CD14-positive monocyte (primary cell): ENCODE results near the gene NARS2. TPM values are rescaled to one million over a fixed set of nuclear protein-coding genes. Genes with fewer than 3 reads are reported as not detected.

Source experiments
- DNase-seq, 3 donors: peaks; one replicate each; pipeline ENCODE4 v3.0.0-alpha.2; 2011 to 2022
- H2AFZ ChIP-seq: 2 replicates; pipeline ENCODE4 v1.6.0; 2012; ENCODE audit warnings: mild to moderate bottlenecking, low read depth, low read length, inconsistent platforms; ENCODE audit not compliant: insufficient read depth, poor library complexity, severe bottlenecking
- H3K27ac ChIP-seq, 2 donors: 1 replicate in 1 of 2; 2 replicates in 1 of 2; pipeline ENCODE4 v1.5.1; 2012 to 2013; ENCODE audit warnings: low read length in 2 of 2, control low read depth in 1 of 2, inconsistent platforms in 1 of 2, low read depth in 1 of 2, mild to moderate bottlenecking in 1 of 2
- H3K27me3 ChIP-seq, 2 donors: one replicate each; pipeline versions ENCODE4 v1.6.0 to v1.6.1; 2011 to 2013; ENCODE audit warnings: low read length in 2 of 2; ENCODE audit not compliant: control insufficient read depth in 2 of 2, insufficient read depth in 2 of 2
- H3K36me3 ChIP-seq, 2 donors: replicated peaks in 1 of 2; 1 replicate in 1 of 2; 2 replicates in 1 of 2; pipeline versions ENCODE4 v1.5.1 to v1.6.1; 2012 to 2013; ENCODE audit warnings: low read length in 2 of 2, control low read depth in 1 of 2, inconsistent platforms in 1 of 2, mild to moderate bottlenecking in 1 of 2; ENCODE audit not compliant: insufficient read depth in 2 of 2, control insufficient read depth in 1 of 2
- H3K4me1 ChIP-seq, 2 donors: 1 replicate in 1 of 2; 2 replicates in 1 of 2; pipeline versions ENCODE4 v1.5.1 to v1.6.1; 2012 to 2013; ENCODE audit warnings: low read length in 2 of 2, control low read depth in 1 of 2, inconsistent platforms in 1 of 2, mild to moderate bottlenecking in 1 of 2, moderate library complexity in 1 of 2; ENCODE audit not compliant: insufficient read depth in 2 of 2, control insufficient read depth in 1 of 2
- H3K4me2 ChIP-seq: replicated peaks from 2 replicates; pipeline ENCODE3; 2012; ENCODE audit warnings: low read length, moderate library complexity, mild to moderate bottlenecking; ENCODE audit not compliant: poor library complexity, severe bottlenecking; ENCODE audit errors: extremely low read depth
- H3K4me3 ChIP-seq, 3 experiments: fragments of 200-600 bp in 1 of 3; sonication (generic) in 1 of 3; replicated peaks in 1 of 3; 1 replicate in 2 of 3; 2 replicates in 1 of 3; pipeline ENCODE4 v1.5.1; 2011 to 2013; ENCODE audit warnings: low read length in 3 of 3, mild to moderate bottlenecking in 3 of 3, control low read depth in 2 of 3, low read depth in 2 of 3, inconsistent platforms in 1 of 3, moderate library complexity in 1 of 3
- H3K79me2 ChIP-seq: 2 replicates; pipeline ENCODE4 v1.6.0; 2012; ENCODE audit warnings: mild to moderate bottlenecking, control low read depth, inconsistent platforms, low read length, moderate library complexity; ENCODE audit not compliant: insufficient read depth
- H3K9ac ChIP-seq: 2 replicates; pipeline ENCODE4 v1.6.0; 2017; ENCODE audit warnings: low read length, mild to moderate bottlenecking; ENCODE audit not compliant: insufficient read depth, poor library complexity, severe bottlenecking
- H3K9me3 ChIP-seq, 2 donors: replicated peaks in 1 of 2; 1 replicate in 1 of 2; 2 replicates in 1 of 2; pipeline versions ENCODE4 v1.5.1 to v1.6.1; 2012 to 2013; ENCODE audit warnings: low read length in 2 of 2, control low read depth in 1 of 2; ENCODE audit not compliant: control insufficient read depth in 1 of 2, insufficient read depth in 1 of 2
- H4K20me1 ChIP-seq: 2 replicates; pipeline ENCODE4 v1.6.0; 2012; ENCODE audit warnings: mild to moderate bottlenecking, low read length, control low read depth, moderate library complexity; ENCODE audit not compliant: insufficient read depth
- H3K27ac Mint-ChIP-seq, 7 donors: one replicate each; pipeline ENCODE4 v1.8.0; 2020; ENCODE audit warnings: mild to moderate bottlenecking in 7 of 7, mixed read lengths in 7 of 7, moderate library complexity in 6 of 7, inconsistent platforms in 2 of 7
- H3K27me3 Mint-ChIP-seq, 3 donors: one replicate each; pipeline ENCODE4 v1.8.0; 2021 to 2022; ENCODE audit warnings: low read depth in 3 of 3, mild to moderate bottlenecking in 3 of 3, mixed read lengths in 3 of 3, moderate library complexity in 3 of 3, inconsistent platforms in 1 of 3
- H3K36me3 Mint-ChIP-seq, 2 donors: one replicate each; pipeline ENCODE4 v1.8.0; 2020; ENCODE audit warnings: mixed read lengths in 2 of 2, inconsistent platforms in 1 of 2, mild to moderate bottlenecking in 1 of 2
- H3K4me1 Mint-ChIP-seq: one replicate; pipeline ENCODE4 v1.8.0; 2020; ENCODE audit warnings: mild to moderate bottlenecking, mixed read lengths
- H3K4me3 Mint-ChIP-seq, 2 donors: one replicate each; pipeline ENCODE4 v1.8.0; 2020; ENCODE audit warnings: mild to moderate bottlenecking in 2 of 2, mixed read lengths in 2 of 2, moderate library complexity in 1 of 2
- H3K9me3 Mint-ChIP-seq, 7 donors: one replicate each; pipeline ENCODE4 v1.8.0; 2020 to 2022; ENCODE audit warnings: mixed read lengths in 7 of 7, mild to moderate bottlenecking in 6 of 7, moderate library complexity in 6 of 7, inconsistent platforms in 2 of 7
- WGBS: methylation state at CpG from one replicate; pipeline ENCODE4 v1.1.5; 2013; ENCODE audit warnings: missing lambda C conversion rate; ENCODE audit not compliant: insufficient coverage; 5-methylcytosine and 5-hydroxymethylcytosine counted together
- intact Hi-C, 2 donors: fragments of 100-400 bp; cut with micrococcal nuclease; formaldehyde crosslinking; loops; one replicate each; pipeline versions ENCODE4 v1.15.0 to v1.15.1; 2023
- polyA plus RNA-seq, 3 donors: library from polyadenylated mRNA; depleted of rRNA in 1 of 3; unstranded in 2 of 3; stranded (reverse) in 1 of 3; fragments of 300-500 nt in 2 of 3; fragments of >200 nt in 1 of 3; fragmentation: Illumina TruSeq in 2 of 3; gene quantifications; 1 replicate in 2 of 3; 2 replicates in 1 of 3; pipeline ENCODE4 v1.2.3, GENCODE V29; 2012 to 2021
- TF ChIP-seq, protein P1 (sequence below): fragments of 200-600 bp; IDR thresholded peaks from one replicate; pipeline ENCODE4 v1.8.0; 2022; ENCODE audit warnings: antibody characterized with exemption, mild to moderate bottlenecking

The NARS2 gene
- polyA plus RNA-seq, 3 donors, result 4.3 to 6.6 (median 4.9) TPM

DNA sequence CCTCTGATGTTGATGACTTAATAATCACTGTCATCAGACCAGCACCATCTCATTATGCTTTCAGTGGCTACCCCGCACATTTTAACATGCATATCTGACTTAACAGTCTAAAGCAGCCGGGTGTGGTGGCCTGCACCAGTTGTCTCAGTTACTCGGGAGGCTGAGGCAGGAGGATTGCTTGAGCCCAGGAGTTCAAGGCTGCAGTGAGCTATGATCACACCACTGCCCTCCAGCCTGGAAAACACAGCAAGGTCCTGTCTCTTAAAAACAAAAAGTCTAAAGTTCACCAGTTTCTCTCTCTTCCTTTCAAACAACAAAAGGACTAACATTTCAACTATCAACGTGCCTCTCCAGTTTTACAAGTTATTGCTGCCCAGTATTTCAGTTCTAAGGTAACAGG, 101.8 kb downstream of the NARS2 start:
- Histone ChIP-seq H3K27me3 (no peaks in the 10 kb centered on the region), H2AFZ (no peak overlapping the region), H3K9ac (no peak overlapping the region), H3K4me1 (peaks cover 0 to 2% of the 10 kb centered on the region in 2 donors), H3K27ac (no peak overlapping the region), H4K20me1 (no peaks in the 10 kb centered on the region), H3K36me3 (peaks cover 0 to 26% of the 10 kb centered on the region in 2 donors), H3K4me2 (no peak overlapping the region), H3K4me3 (no peak overlapping the region), H3K9me3 (no peaks in the 10 kb centered on the region), H3K79me2 (no peaks in the 10 kb centered on the region)
- Mint-ChIP-seq H3K36me3 (peaks cover 22 to 29% of the 10 kb centered on the region in 2 donors), H3K27me3 (no peaks in the 10 kb centered on the region), H3K4me3 (no peak overlapping the region), H3K4me1 (peaks cover 6% of the 10 kb centered on the region), H3K27ac (peak overlapping the region in 2 of 7 donors; percentile 34 to 57), H3K9me3 (peaks cover 0 to 2% (median 0%) of the 10 kb centered on the region in 7 donors)
- no peak for DNase-seq
- TF ChIP-seq, protein P1, sequence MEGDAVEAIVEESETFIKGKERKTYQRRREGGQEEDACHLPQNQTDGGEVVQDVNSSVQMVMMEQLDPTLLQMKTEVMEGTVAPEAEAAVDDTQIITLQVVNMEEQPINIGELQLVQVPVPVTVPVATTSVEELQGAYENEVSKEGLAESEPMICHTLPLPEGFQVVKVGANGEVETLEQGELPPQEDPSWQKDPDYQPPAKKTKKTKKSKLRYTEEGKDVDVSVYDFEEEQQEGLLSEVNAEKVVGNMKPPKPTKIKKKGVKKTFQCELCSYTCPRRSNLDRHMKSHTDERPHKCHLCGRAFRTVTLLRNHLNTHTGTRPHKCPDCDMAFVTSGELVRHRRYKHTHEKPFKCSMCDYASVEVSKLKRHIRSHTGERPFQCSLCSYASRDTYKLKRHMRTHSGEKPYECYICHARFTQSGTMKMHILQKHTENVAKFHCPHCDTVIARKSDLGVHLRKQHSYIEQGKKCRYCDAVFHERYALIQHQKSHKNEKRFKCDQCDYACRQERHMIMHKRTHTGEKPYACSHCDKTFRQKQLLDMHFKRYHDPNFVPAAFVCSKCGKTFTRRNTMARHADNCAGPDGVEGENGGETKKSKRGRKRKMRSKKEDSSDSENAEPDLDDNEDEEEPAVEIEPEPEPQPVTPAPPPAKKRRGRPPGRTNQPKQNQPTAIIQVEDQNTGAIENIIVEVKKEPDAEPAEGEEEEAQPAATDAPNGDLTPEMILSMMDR, result no peak
- intact Hi-C loops, result no loop called here
- WGBS, result 91% methylated on average over 2 of the region's 4 CpGs

DNA sequence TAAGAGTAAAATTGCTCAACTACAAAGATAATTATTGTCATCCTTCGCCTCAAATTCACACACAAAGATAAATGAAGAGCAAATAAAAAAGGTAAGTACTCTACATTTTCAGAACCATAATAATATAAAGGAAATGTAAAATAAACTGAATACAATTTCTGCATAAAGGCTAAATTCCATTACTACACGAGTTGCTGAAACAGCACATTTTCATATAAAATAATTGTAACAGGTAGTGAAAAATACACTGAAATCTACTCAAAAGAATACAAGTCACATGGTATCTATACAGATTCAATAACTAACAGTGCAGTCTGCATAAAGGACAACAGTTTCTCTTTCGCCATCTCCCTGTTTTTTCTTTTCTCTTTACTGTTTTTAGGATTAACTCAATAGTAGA, 102.3 kb downstream of the NARS2 start:
- intact Hi-C loops, result no loop called here
- no peak overlapping the region for H3K27ac ChIP-seq
- peaks cover 6% of the 10 kb centered on the region for H3K4me1 Mint-ChIP-seq

More for the DNA sequence above, 102.3 kb downstream of the NARS2 start:
- DNase-seq, result no peak
- peaks cover 0 to 2% (median 0%) of the 10 kb centered on the region in 7 donors for H3K9me3 Mint-ChIP-seq
- H3K27me3 ChIP-seq, result no peaks in the 10 kb centered on the region
- no CpG with 5 or more reads among the region's 3 CpGs for WGBS
- no peak overlapping the region for H3K4me2 ChIP-seq
- no peak overlapping the region for H3K9ac ChIP-seq
- no peaks in the 10 kb centered on the region for H3K9me3 ChIP-seq
- TF ChIP-seq, protein P1, result no peak
- no peak overlapping the region for H3K27ac Mint-ChIP-seq
- H3K36me3 Mint-ChIP-seq, result peaks cover 22 to 28% of the 10 kb centered on the region in 2 donors
- H3K36me3 ChIP-seq, result peaks cover 0 to 21% of the 10 kb centered on the region in 2 donors
- no peaks in the 10 kb centered on the region for H4K20me1 ChIP-seq
- no peak overlapping the region for H2AFZ ChIP-seq
- no peaks in the 10 kb centered on the region for H3K79me2 ChIP-seq
- H3K4me3 Mint-ChIP-seq, result no peak overlapping the region
- no peaks in the 10 kb centered on the region for H3K27me3 Mint-ChIP-seq
- H3K4me1 ChIP-seq, result peaks cover 0 to 2% of the 10 kb centered on the region in 2 donors
- H3K4me3 ChIP-seq, result no peak overlapping the region
